K562 (cell line): ENCODE measurements around the gene STYXL1. TPM values are rescaled to one million over a fixed set of nuclear protein-coding genes. Genes with fewer than 3 reads are reported as not detected.

Experiments
- ATAC-seq: fragments of 200-7000 bp; cut with Tn5 transposase; 3 replicates; pipeline ENCODE4 v1.9.1; 2020; ENCODE audit warnings: moderate library complexity
- BruUV-seq: library from RNA; stranded (reverse); fragments of 400-500 nt; replicated peaks from 2 replicates; lab custom pipeline; 2021; lab: Mats Ljungman, UMichigan
- CTCF ChIA-PET: fragments of 300-600 bp; formaldehyde crosslinking; extraction: SDS; loops from one replicate; lab custom pipeline; 2021; ENCODE audit warnings: low intra/inter-chr PET ratio; lab: Yijun Ruan, JAX
- POLR2A ChIA-PET: fragments of 300-600, 350-650 bp; sonication (Branson Sonifier 250); formaldehyde crosslinking; extraction: SDS; loops from one replicate; lab custom pipeline; 2021; ENCODE audit warnings: antibody characterized with exemption, inconsistent platforms; lab: Yijun Ruan, JAX
- DNase-seq, 4 experiments: peaks; one replicate each; pipeline versions ENCODE4 v3.0.0 to v3.0.0-alpha.2; 2011 to 2018; ENCODE audit warnings: low spot score in 3 of 4, mixed read lengths in 3 of 4; ENCODE audit errors: extremely low read depth in 1 of 4
- FAIRE-seq: peaks from 2 replicates; lab custom pipeline; 2011; peaks lifted over from hg19 to GRCh38; lab: Jason Lieb, UNC
- H2AFZ ChIP-seq: 2 replicates; pipeline ENCODE4 v1.6.0; 2011; ENCODE audit warnings: low read depth, low read length, control low read depth, inconsistent platforms
- H3K27ac ChIP-seq: fragments of 200-600 bp; 3 replicates; pipeline ENCODE4 v1.8.0; 2011; ENCODE audit warnings: low read depth, mild to moderate bottlenecking, control low read depth, inconsistent platforms, low read length, moderate library complexity, mixed read lengths; ENCODE audit errors: extremely low read depth
- H3K27me3 ChIP-seq, 2 experiments: fragments of 300-600 bp in 1 of 2; 2 replicates in 1 of 2; 3 replicates in 1 of 2; pipeline versions ENCODE4 v1.6.0 to v1.8.0; 2011; ENCODE audit warnings: inconsistent platforms in 2 of 2, low read length in 2 of 2, mild to moderate bottlenecking in 1 of 2, mixed read lengths in 1 of 2, moderate library complexity in 1 of 2; ENCODE audit not compliant: control insufficient read depth in 2 of 2, insufficient read depth in 2 of 2
- H3K36me3 ChIP-seq: fragments of 300-600 bp; 3 replicates; pipeline ENCODE4 v1.8.0; 2011; ENCODE audit warnings: mild to moderate bottlenecking, low read length, inconsistent platforms; ENCODE audit not compliant: control insufficient read depth, insufficient read depth
- H3K4me1 ChIP-seq, 2 experiments: fragments of 200-600 bp in 1 of 2; replicated peaks in 1 of 2; 2 replicates in 1 of 2; 3 replicates in 1 of 2; pipeline versions ENCODE4 v1.5.1 to v1.8.0; 2011; ENCODE audit warnings: inconsistent platforms in 2 of 2, low read length in 2 of 2, mild to moderate bottlenecking in 1 of 2, mixed read lengths in 1 of 2, moderate library complexity in 1 of 2; ENCODE audit not compliant: control insufficient read depth in 2 of 2, insufficient read depth in 2 of 2
- H3K4me2 ChIP-seq: 2 replicates; pipeline ENCODE4 v1.6.1; 2011; ENCODE audit warnings: low read length, control low read depth, inconsistent platforms, mixed read lengths; ENCODE audit not compliant: insufficient read depth
- H3K4me3 ChIP-seq: fragments of 200-600 bp; sonication (generic), shearing (Covaris generic); 2 replicates; pipeline ENCODE4 v1.5.1; 2016; ENCODE audit warnings: control low read depth, inconsistent platforms
- H3K79me2 ChIP-seq: fragments of 200-600 bp; 3 replicates; pipeline ENCODE4 v1.8.0; 2011; ENCODE audit warnings: low read length, inconsistent platforms; ENCODE audit not compliant: control insufficient read depth, insufficient read depth
- H3K9ac ChIP-seq, 2 experiments: 2 replicates each; pipeline versions ENCODE4 v1.6.0 to v1.6.1; 2011; ENCODE audit warnings: low read depth in 2 of 2, low read length in 2 of 2, control low read depth in 1 of 2, inconsistent platforms in 1 of 2, mild to moderate bottlenecking in 1 of 2, mixed read lengths in 1 of 2; ENCODE audit not compliant: insufficient read depth in 1 of 2
- H3K9me1 ChIP-seq: one replicate; pipeline ENCODE4 v1.6.0; 2011; ENCODE audit warnings: inconsistent platforms, mild to moderate bottlenecking, low read length, moderate library complexity; ENCODE audit not compliant: control insufficient read depth, insufficient read depth
- H3K9me3 ChIP-seq: replicated peaks from 2 replicates; pipeline ENCODE4 v1.5.1; 2011; ENCODE audit warnings: low read depth, low read length, inconsistent platforms; ENCODE audit not compliant: control insufficient read depth, insufficient read depth
- H4K20me1 ChIP-seq: replicated peaks from 2 replicates; pipeline ENCODE4 v1.6.1; 2011; ENCODE audit warnings: low read length, inconsistent platforms, mixed read lengths; ENCODE audit not compliant: control insufficient read depth, insufficient read depth
- DPF2 ChIP-seq: fragments of 450-650 bp; IDR thresholded peaks from 2 replicates; pipeline ENCODE4 v1.6.1; 2016
- NRF1 ChIP-seq, 2 experiments: fragments of 450-650 bp; IDR thresholded peaks in 1 of 2; conservative IDR thresholded peaks in 1 of 2; 2 replicates each; pipeline ENCODE4 v1.6.1; 2014; ENCODE audit warnings: mild to moderate bottlenecking in 2 of 2
- PML ChIP-seq: IDR thresholded peaks from 2 replicates; pipeline ENCODE4 v1.6.1; 2012; ENCODE audit warnings: low read length, inconsistent platforms
- RBBP5 ChIP-seq: fragments of 200-600 bp; sonication (generic); IDR thresholded peaks from 2 replicates; pipeline ENCODE4 v1.6.1; 2012; ENCODE audit warnings: borderline replicate concordance, mild to moderate bottlenecking, low read length, control low read depth, inconsistent platforms; ENCODE audit not compliant: insufficient read depth, poor library complexity, severe bottlenecking
- SAFB ChIP-seq: fragments of 200-400 bp; formaldehyde crosslinking; IDR thresholded peaks from 2 replicates; pipeline ENCODE4 v1.6.1; 2017; ENCODE audit warnings: low read depth, low read length, borderline replicate concordance
- SLC30A9 ChIP-seq: fragments of 250-450 bp; sonication (Bioruptor Pico); IDR thresholded peaks from 2 replicates; pipeline ENCODE4 v1.8.0; 2022; ENCODE audit warnings: mild to moderate bottlenecking, moderate library complexity
- SOX6 ChIP-seq: fragments of 450-650 bp; IDR thresholded peaks from 2 replicates; pipeline ENCODE4 v1.6.1; 2014; ENCODE audit warnings: mild to moderate bottlenecking
- SRSF1 ChIP-seq: fragments of 200-400 bp; formaldehyde crosslinking; IDR thresholded peaks from 2 replicates; pipeline ENCODE4 v1.6.1; 2017; ENCODE audit warnings: mild to moderate bottlenecking, low read depth, low read length, moderate library complexity
- ZNF830 ChIP-seq: fragments of 250-450 bp; sonication (Bioruptor Pico); IDR thresholded peaks from 2 replicates; pipeline ENCODE4 v1.5.0; 2021; ENCODE audit warnings: mild to moderate bottlenecking
- WGBS: fragments of 100-300 bp; shearing (Covaris generic); methylation state at CpG from one replicate; pipeline ENCODE4 v1.1.6; 2016; ENCODE audit warnings: low coverage, mixed read lengths; ENCODE audit not compliant: insufficient coverage; ENCODE audit errors: missing lambda C conversion rate; 5-methylcytosine and 5-hydroxymethylcytosine counted together
- in situ Hi-C: fragments of 300-500 bp; cut with MboI; formaldehyde crosslinking; loops from 4 replicates; pipeline ENCODE4 v1.15.0; 2018; ENCODE audit warnings: inconsistent platforms, mixed read lengths
- intact Hi-C: fragments of 100-400 bp; cut with micrococcal nuclease; formaldehyde crosslinking; loops from 2 replicates; pipeline ENCODE4 v1.14.2; 2022
- polyA plus RNA-seq, 8 experiments: library from polyadenylated mRNA; depleted of rRNA in 4 of 8; stranded (reverse) in 5 of 8; unstranded in 3 of 8; fragments of >200 nt; fragmentation: Nextera tagmentation in 2 of 8; fragmentation: Illumina TruSeq in 1 of 8; extraction: Ambion mirVana in 2 of 8; extraction: Trizol in 1 of 8; gene quantifications; 2 replicates each; pipeline versions ENCODE4 v1.2.1 to v1.2.3, GENCODE V29; 2011 to 2014; ENCODE audit warnings: inconsistent platforms in 1 of 8, missing spikeins in 1 of 8
- total RNA-seq, 7 experiments: library from RNA; depleted of rRNA in 6 of 7; stranded (reverse); fragments of >200 nt in 6 of 7; fragmentation: Illumina TruSeq in 2 of 7; extraction: Trizol in 2 of 7; gene quantifications; 2 replicates each; pipeline versions ENCODE4 v1.2.1 to v1.2.3, GENCODE V29; 2011 to 2021; ENCODE audit warnings: low replicate concordance in 1 of 7
- TF ChIP-seq, protein P1 (sequence below): fragments of 250-450 bp; sonication (Bioruptor Pico); IDR thresholded peaks from 2 replicates; pipeline ENCODE4 v1.9.0; 2021; ENCODE audit warnings: mild to moderate bottlenecking, inconsistent platforms

Gene STYXL1
- total and polyA plus RNA-seq, 9 of the 15 experiments (the other 6 are each of a cell fraction or from before 2014, with no cell fraction given) = 36.5 to 97.2 (median 49.9) TPM

DNA sequence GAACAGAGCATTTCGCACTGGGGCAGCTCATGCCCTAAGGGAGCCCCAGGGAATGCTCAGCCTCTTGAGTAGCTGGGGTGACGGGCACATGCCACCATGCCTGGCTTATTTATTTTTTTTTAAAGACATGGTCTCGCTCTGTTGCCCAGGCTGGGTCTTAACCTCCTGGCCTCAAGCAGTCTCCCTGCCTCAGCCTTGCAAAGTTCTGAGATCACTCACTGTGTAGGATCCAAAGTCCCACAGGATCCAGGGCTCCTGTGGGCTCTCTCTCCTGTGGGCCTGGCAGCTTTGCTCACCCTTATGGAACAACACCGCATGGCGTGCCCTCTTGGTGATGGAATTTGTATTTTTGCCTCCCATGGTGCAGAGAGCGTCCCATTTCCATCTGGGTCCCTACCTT, 87.4 kb downstream of the STYXL1 start:
- peaks cover 66% of the 10 kb centered on the region for H3K36me3 ChIP-seq
- no peaks in the 10 kb centered on the region for H3K79me2 ChIP-seq
- in situ Hi-C loops = no loop called here
- TF ChIP-seq SOX6 (no peak), DPF2 (no peak), RBBP5 (no peak), PML (no peak), NRF1 (conservative IDR thresholded peaks at IDR 0.05 in 1 of 2, IDR thresholded peaks at IDR 0.05 in 1 of 2) (no peak)
- H3K27ac ChIP-seq = no peak overlapping the region
- FAIRE-seq (no peak), ATAC-seq (no peak), DNase-seq (no peak)
- H3K4me1 ChIP-seq = peaks cover 0 to 7% of the 10 kb centered on the region in 2 experiments; a peak in 1 of 5 replicates
- CTCF ChIA-PET = no interaction called here
- H3K9ac ChIP-seq = no peak overlapping the region
- H3K9me3 ChIP-seq = no peaks in the 10 kb centered on the region
- no peak overlapping the region for H3K4me3 ChIP-seq
- peaks cover 2% of the 10 kb centered on the region for H3K9me1 ChIP-seq
- intact Hi-C loops = no loop called here
- POLR2A ChIA-PET = interaction anchor here (0.6 kb wide), 1 partner anchor 10 kb away, joined by 4 read pairs; no protein-coding TSS in a partner anchor
- no peaks in the 10 kb centered on the region for H4K20me1 ChIP-seq
- no peak overlapping the region for H2AFZ ChIP-seq
- 93% methylated on average over 6 of the region's 6 CpGs for WGBS
- no TSS peak for BruUV-seq
- no peak overlapping the region for H3K4me2 ChIP-seq
- H3K27me3 ChIP-seq = no peaks in the 10 kb centered on the region

- Histone ChIP-seq H3K27me3 (no peaks in the 10 kb centered on the region), H3K79me2 (no peaks in the 10 kb centered on the region), H3K4me1 (peaks cover 0 to 6% of the 10 kb centered on the region in 2 experiments; a peak in 1 of 5 replicates), H2AFZ (no peak overlapping the region), H3K27ac (no peak overlapping the region), H3K4me3 (no peak overlapping the region), H3K9me1 (no peaks in the 10 kb centered on the region), H3K9ac (no peak overlapping the region), H3K9me3 (no peaks in the 10 kb centered on the region), H4K20me1 (no peaks in the 10 kb centered on the region), H3K36me3 (peaks cover 69% of the 10 kb centered on the region), H3K4me2 (no peak overlapping the region)
- ChIA-PET POLR2A (no interaction called here), CTCF (no interaction called here)
- DNase-seq (no peak), ATAC-seq (no peak), FAIRE-seq (no peak)
- in situ Hi-C loops (no loop called here), intact Hi-C loops (no loop called here)
- no TSS peak for BruUV-seq
- WGBS = 79% methylated on average over 9 of the region's 9 CpGs
- TF ChIP-seq SRSF1 (no peak), SAFB (no peak), ZNF830 (no peak), SLC30A9 (no peak)
- TF ChIP-seq, protein P1, sequence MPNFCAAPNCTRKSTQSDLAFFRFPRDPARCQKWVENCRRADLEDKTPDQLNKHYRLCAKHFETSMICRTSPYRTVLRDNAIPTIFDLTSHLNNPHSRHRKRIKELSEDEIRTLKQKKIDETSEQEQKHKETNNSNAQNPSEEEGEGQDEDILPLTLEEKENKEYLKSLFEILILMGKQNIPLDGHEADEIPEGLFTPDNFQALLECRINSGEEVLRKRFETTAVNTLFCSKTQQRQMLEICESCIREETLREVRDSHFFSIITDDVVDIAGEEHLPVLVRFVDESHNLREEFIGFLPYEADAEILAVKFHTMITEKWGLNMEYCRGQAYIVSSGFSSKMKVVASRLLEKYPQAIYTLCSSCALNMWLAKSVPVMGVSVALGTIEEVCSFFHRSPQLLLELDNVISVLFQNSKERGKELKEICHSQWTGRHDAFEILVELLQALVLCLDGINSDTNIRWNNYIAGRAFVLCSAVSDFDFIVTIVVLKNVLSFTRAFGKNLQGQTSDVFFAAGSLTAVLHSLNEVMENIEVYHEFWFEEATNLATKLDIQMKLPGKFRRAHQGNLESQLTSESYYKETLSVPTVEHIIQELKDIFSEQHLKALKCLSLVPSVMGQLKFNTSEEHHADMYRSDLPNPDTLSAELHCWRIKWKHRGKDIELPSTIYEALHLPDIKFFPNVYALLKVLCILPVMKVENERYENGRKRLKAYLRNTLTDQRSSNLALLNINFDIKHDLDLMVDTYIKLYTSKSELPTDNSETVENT = no peak
These were observed 88.8 kb downstream of the STYXL1 start for GRCh38 chr7:75958802-75959543.
